PC-9 (cell line): Measurements from ENCODE around the gene FOXC1. TPM values are rescaled to one million over a fixed set of nuclear protein-coding genes. Genes with fewer than 3 reads are reported as not detected.

Experiments used
- BruUV-seq: library from RNA; stranded (reverse); fragments of 400-500 nt; replicated peaks from 2 replicates; lab custom pipeline; 2021; lab: Mats Ljungman, UMichigan
- CTCF ChIA-PET: fragments of 300-600 bp; sonication (Branson Sonifier 250); formaldehyde crosslinking; loops from one replicate; lab custom pipeline; 2022; ENCODE audit warnings: antibody characterized with exemption; lab: Charles Lee
- POLR2A ChIA-PET: fragments of 300-600 bp; sonication (Branson Sonifier 250); formaldehyde crosslinking; loops from one replicate; lab custom pipeline; 2022; ENCODE audit warnings: antibody characterized with exemption; ENCODE audit not compliant: unreplicated experiment; lab: Charles Lee
- DNase-seq, 2 experiments: peaks; one replicate each; pipeline versions ENCODE4 v3.0.0 to v3.0.0-alpha.2; 2015 to 2022; ENCODE audit warnings: mixed read lengths in 1 of 2
- H2AFZ ChIP-seq: fragments of 200-600 bp; sonication (generic); 2 replicates; pipeline ENCODE4 v1.8.1; 2017; ENCODE audit warnings: antibody characterized with exemption
- H3F3A ChIP-seq: fragments of 200-600 bp; sonication (generic); 2 replicates; pipeline ENCODE4 v1.8.1; 2017; ENCODE audit warnings: antibody characterized with exemption, mild to moderate bottlenecking, low read depth; ENCODE audit not compliant: insufficient read depth
- H3K27ac ChIP-seq: fragments of 200-600 bp; sonication (generic); 2 replicates; pipeline ENCODE4 v1.6.1; 2016; ENCODE audit warnings: mixed run types
- H3K27me3 ChIP-seq: fragments of 200-600 bp; sonication (generic); 2 replicates; pipeline ENCODE4 v1.6.1; 2016; ENCODE audit warnings: low read depth, mixed run types; ENCODE audit not compliant: insufficient read depth
- H3K36me3 ChIP-seq: fragments of 200-600 bp; sonication (generic); 2 replicates; pipeline ENCODE4 v1.6.1; 2016; ENCODE audit warnings: low read depth, mixed run types
- H3K4me1 ChIP-seq: fragments of 200-600 bp; sonication (generic); replicated peaks from 2 replicates; pipeline ENCODE4 v1.6.1; 2016; ENCODE audit warnings: mixed run types; ENCODE audit not compliant: insufficient read depth
- H3K4me2 ChIP-seq: fragments of 200-600 bp; sonication (generic); 2 replicates; pipeline ENCODE4 v1.6.1; 2017; ENCODE audit warnings: mixed run types
- H3K4me3 ChIP-seq: fragments of 200-600 bp; sonication (generic); 2 replicates; pipeline ENCODE4 v1.6.1; 2016; ENCODE audit warnings: mixed run types
- H3K79me2 ChIP-seq: fragments of 200-600 bp; sonication (generic); 2 replicates; pipeline ENCODE4 v1.6.1; 2017; ENCODE audit warnings: low read depth, mixed run types
- H3K9me2 ChIP-seq: fragments of 200-600 bp; sonication (generic); 2 replicates; pipeline ENCODE4 v1.8.1; 2017; ENCODE audit warnings: mild to moderate bottlenecking; ENCODE audit not compliant: insufficient read depth
- H3K9me3 ChIP-seq: fragments of 200-600 bp; sonication (generic); 2 replicates; pipeline ENCODE4 v1.8.1; 2016; ENCODE audit warnings: low read depth; ENCODE audit not compliant: insufficient read depth
- H4K20me1 ChIP-seq: fragments of 200-600 bp; sonication (generic); 2 replicates; pipeline ENCODE4 v1.8.1; 2017; ENCODE audit not compliant: insufficient read depth
- EZH2 ChIP-seq: fragments of 200-600 bp; sonication (generic); IDR thresholded peaks from 2 replicates; pipeline ENCODE4 v1.8.0; 2017; ENCODE audit warnings: antibody characterized with exemption, low read depth
- intact Hi-C: fragments of 100-400 bp; cut with micrococcal nuclease; formaldehyde crosslinking; loops from one replicate; pipeline ENCODE4 v1.10.0; 2022; ENCODE audit not compliant: unreplicated experiment
- total RNA-seq: library from RNA; stranded (reverse); gene quantifications from 2 replicates; pipeline ENCODE4 v1.2.3, GENCODE V29; 2021
- TF ChIP-seq, protein P1 (sequence below): fragments of 200-600 bp; sonication (generic); conservative IDR thresholded peaks from 2 replicates; pipeline ENCODE4 v1.6.1; 2017; ENCODE audit warnings: mixed run types, antibody characterized with exemption, mild to moderate bottlenecking, moderate library complexity

Gene FOXC1
- total RNA-seq, 1 experiment from 2014 or later, result 18.6 TPM

GRCh38 chr6:1652842-1653241 is 43.1 kb downstream of the FOXC1 start:
- no peaks in the 10 kb centered on the region for H3K36me3 ChIP-seq
- no peaks in the 10 kb centered on the region for H3K4me1 ChIP-seq
- H3K4me2 ChIP-seq, result no peak overlapping the region
- no peaks in the 10 kb centered on the region for H3F3A ChIP-seq
- no peaks in the 10 kb centered on the region for H3K9me3 ChIP-seq
- no peak overlapping the region for H3K27ac ChIP-seq
- no TSS peak for BruUV-seq
- CTCF ChIA-PET, result no interaction called here
- no peaks in the 10 kb centered on the region for H4K20me1 ChIP-seq
- H3K4me3 ChIP-seq, result no peak overlapping the region
- DNase-seq, result no peak
- TF ChIP-seq, protein P1, sequence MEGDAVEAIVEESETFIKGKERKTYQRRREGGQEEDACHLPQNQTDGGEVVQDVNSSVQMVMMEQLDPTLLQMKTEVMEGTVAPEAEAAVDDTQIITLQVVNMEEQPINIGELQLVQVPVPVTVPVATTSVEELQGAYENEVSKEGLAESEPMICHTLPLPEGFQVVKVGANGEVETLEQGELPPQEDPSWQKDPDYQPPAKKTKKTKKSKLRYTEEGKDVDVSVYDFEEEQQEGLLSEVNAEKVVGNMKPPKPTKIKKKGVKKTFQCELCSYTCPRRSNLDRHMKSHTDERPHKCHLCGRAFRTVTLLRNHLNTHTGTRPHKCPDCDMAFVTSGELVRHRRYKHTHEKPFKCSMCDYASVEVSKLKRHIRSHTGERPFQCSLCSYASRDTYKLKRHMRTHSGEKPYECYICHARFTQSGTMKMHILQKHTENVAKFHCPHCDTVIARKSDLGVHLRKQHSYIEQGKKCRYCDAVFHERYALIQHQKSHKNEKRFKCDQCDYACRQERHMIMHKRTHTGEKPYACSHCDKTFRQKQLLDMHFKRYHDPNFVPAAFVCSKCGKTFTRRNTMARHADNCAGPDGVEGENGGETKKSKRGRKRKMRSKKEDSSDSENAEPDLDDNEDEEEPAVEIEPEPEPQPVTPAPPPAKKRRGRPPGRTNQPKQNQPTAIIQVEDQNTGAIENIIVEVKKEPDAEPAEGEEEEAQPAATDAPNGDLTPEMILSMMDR, result no peak
- TF ChIP-seq EZH2, result no peak
- H2AFZ ChIP-seq, result no peak overlapping the region
- no peaks in the 10 kb centered on the region for H3K9me2 ChIP-seq
- no peaks in the 10 kb centered on the region for H3K27me3 ChIP-seq
- POLR2A ChIA-PET, result no interaction called here
- intact Hi-C loops, result no loop called here
- no peaks in the 10 kb centered on the region for H3K79me2 ChIP-seq

DNA sequence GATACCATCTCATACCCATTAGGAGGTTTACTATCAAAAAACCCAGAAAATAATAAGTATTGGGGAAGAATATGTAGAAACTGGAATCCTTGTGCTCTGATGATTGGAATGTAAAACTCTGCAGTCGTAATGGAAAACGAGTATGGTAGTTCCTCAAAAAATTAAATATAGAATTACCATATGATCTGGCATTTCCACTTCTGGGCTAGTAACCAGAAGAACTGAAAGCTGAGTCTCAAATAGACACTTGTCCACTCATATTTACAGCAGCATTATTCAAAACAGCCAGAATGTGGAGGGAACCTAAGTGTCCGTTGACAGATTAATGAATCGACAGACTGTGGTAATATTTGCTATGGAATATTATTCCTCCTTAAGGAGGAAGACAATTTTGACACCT is 44.3 kb downstream of the FOXC1 start:
- ChIA-PET CTCF (no interaction called here), POLR2A (no interaction called here)
- BruUV-seq, result no TSS peak

DNA sequence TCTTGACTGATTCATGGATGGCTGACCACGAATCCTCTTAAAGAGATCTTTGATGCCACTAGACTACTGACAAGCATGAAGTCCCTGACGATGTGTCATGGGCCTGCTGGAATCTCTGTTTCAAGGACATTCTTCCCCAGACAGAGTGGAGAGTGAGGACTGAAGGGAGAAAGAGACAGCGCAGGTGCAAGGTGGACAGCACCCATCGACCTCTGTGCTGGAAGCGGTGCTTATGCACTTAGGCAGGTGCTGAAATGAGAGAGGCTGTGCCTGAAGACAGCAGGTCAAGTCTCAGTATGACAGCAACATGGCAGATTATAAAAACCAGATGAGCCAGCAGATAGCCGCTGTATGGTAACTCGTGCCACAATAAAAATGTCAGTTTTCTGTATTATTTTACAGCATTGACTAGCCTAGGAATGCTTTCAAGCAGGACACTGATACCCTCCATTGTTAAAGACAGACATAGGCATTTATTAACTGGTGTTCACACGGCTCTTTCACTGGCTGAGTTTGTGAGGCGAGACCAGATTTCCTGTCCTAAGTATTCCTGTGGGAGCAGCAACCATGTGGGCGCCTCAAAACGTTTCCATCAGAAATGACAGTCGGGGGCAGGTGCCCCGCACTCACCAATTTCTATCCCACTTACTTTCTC is 47.5 kb downstream of the FOXC1 start:
- ChIA-PET CTCF (no interaction called here), POLR2A (no interaction called here)
- Histone ChIP-seq H3K79me2 (no peaks in the 10 kb centered on the region), H3K27me3 (no peaks in the 10 kb centered on the region), H3K27ac (no peak overlapping the region), H3K9me3 (no peaks in the 10 kb centered on the region), H3K4me2 (no peak overlapping the region), H2AFZ (no peak overlapping the region), H3K9me2 (no peaks in the 10 kb centered on the region), H3F3A (no peaks in the 10 kb centered on the region), H3K36me3 (no peaks in the 10 kb centered on the region), H3K4me1 (no peaks in the 10 kb centered on the region), H3K4me3 (no peak overlapping the region), H4K20me1 (no peaks in the 10 kb centered on the region)
- no peak for TF ChIP-seq EZH2
- TF ChIP-seq, protein P1, result no peak
- no TSS peak for BruUV-seq
- no peak for DNase-seq
- intact Hi-C loops, result no loop called here

More for the DNA sequence above, 44.3 kb downstream of the FOXC1 start:
- Histone ChIP-seq H3K27ac (no peak overlapping the region), H3K36me3 (no peaks in the 10 kb centered on the region), H3F3A (no peaks in the 10 kb centered on the region), H3K79me2 (no peaks in the 10 kb centered on the region), H2AFZ (no peak overlapping the region), H4K20me1 (no peaks in the 10 kb centered on the region), H3K4me2 (no peak overlapping the region), H3K4me1 (no peaks in the 10 kb centered on the region), H3K4me3 (no peak overlapping the region), H3K9me2 (no peaks in the 10 kb centered on the region), H3K9me3 (no peaks in the 10 kb centered on the region), H3K27me3 (no peaks in the 10 kb centered on the region)
- intact Hi-C loops, result no loop called here
- no peak for DNase-seq
- TF ChIP-seq, protein P1, result no peak
- TF ChIP-seq EZH2, result no peak
